Measurements from ENCODE around the gene CASKIN1.

The CASKIN1 gene

GRCh38 chr16:2163211-2163881 lies 33.1 kb downstream of the CASKIN1 start:
- no peak for DNase-seq (ENCODE audit: extremely low read depth, low read depth)
- no peak for TF ChIP-seq CTCF (IDR thresholded peaks at IDR 0.05; ENCODE audit: low read depth, low read length)

GRCh38 chr16:2162676-2163118 lies 33.7 kb downstream of the CASKIN1 start:
- TF ChIP-seq CTCF (IDR thresholded peaks at IDR 0.05; ENCODE audit: low read depth, low read length) = no peak
- DNase-seq (ENCODE audit: extremely low read depth, low read depth) = no peak

- DNase-seq (ENCODE audit: extremely low read depth, low read depth) = no peak
- TF ChIP-seq CTCF (IDR thresholded peaks at IDR 0.05; ENCODE audit: low read depth, low read length) = no peak
These were observed 34.5 kb downstream of the CASKIN1 start for GRCh38 chr16:2161911-2162310.

GRCh38 chr16:2160915-2161551 lies 35.4 kb downstream of the CASKIN1 start:
- TF ChIP-seq CTCF (IDR thresholded peaks at IDR 0.05; ENCODE audit: low read depth, low read length) = no peak
- no peak for DNase-seq (ENCODE audit: extremely low read depth, low read depth)

GRCh38 chr16:2159175-2159838 lies 37.1 kb downstream of the CASKIN1 start:
- no peak for TF ChIP-seq CTCF (IDR thresholded peaks at IDR 0.05; ENCODE audit: low read depth, low read length)
- DNase-seq (ENCODE audit: extremely low read depth, low read depth) = no peak

GRCh38 chr16:2158262-2158638 lies 38.2 kb downstream of the CASKIN1 start:
- TF ChIP-seq CTCF (IDR thresholded peaks at IDR 0.05; ENCODE audit: low read depth, low read length) = no peak
- no peak for DNase-seq (ENCODE audit: extremely low read depth, low read depth)
